ENCODE results near the gene PITX3.
A peak's percentile ranks its signal among the peaks of the same experiment; 100 is the strongest.
"Not testable (repeated sequence)": the region's sequence is repeated elsewhere in the genome, so short reads cannot be mapped to it uniquely, and the experiment has no call there.

Gene PITX3

GRCh38 chr10:102254426-102254825 lies 13.1 kb upstream of the PITX3 start:
- Histone ChIP-seq H3K27me3 (ENCODE audit: control insufficient read depth, insufficient read depth, low read length) (no peaks in the 10 kb centered on the region), H3K9me3 (ENCODE audit: control insufficient read depth, low read depth, low read length) (no peaks in the 10 kb centered on the region), H3K4me3 (ENCODE audit: low read length) (no peak overlapping the region), H3K4me1 (ENCODE audit: control insufficient read depth, low read depth, low read length) (no peaks in the 10 kb centered on the region), H3K36me3 (ENCODE audit: control insufficient read depth, low read depth, low read length) (peaks cover under 1% of the 10 kb centered on the region), H3K9ac (ENCODE audit: low read length) (no peak overlapping the region), H3K27ac (ENCODE audit: low read length) (no peak overlapping the region)

GRCh38 chr10:102252508-102252907 lies 11.2 kb upstream of the PITX3 start:
- H3K27me3 ChIP-seq (ENCODE audit: control insufficient read depth, insufficient read depth, low read length); H3K4me3 ChIP-seq (ENCODE audit: low read length); H3K36me3 ChIP-seq (ENCODE audit: control insufficient read depth, low read depth, low read length); H3K9ac ChIP-seq (ENCODE audit: low read length); H3K9me3 ChIP-seq (ENCODE audit: control insufficient read depth, low read depth, low read length); H3K4me1 ChIP-seq (ENCODE audit: control insufficient read depth, low read depth, low read length); H3K27ac ChIP-seq (ENCODE audit: low read length): not testable (repeated sequence)

DNA sequence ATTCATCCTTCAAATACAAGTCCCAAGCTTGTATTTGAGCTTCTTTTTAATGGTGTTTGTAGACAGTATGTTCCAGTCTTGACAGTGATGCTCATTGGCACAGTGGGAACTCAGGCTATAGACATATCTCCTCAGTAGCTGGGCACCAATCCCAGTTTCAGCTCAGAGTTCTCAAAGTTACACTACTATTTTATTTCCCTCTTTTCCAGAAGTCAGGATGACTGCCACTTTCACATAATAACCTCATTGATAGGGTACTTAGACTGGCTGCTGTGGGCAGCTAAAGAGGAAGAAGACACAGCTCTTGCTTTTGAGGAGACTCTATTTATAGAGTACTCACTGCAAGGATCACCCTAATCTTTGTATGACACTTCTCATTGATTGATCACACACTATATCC lies 6.4 kb upstream of the PITX3 start:
- Histone ChIP-seq H3K27ac (ENCODE audit: low read length) (no peak overlapping the region), H3K4me3 (ENCODE audit: low read length) (no peak overlapping the region), H3K27me3 (ENCODE audit: control insufficient read depth, insufficient read depth, low read length) (peaks cover 9% of the 10 kb centered on the region), H3K9me3 (ENCODE audit: control insufficient read depth, low read depth, low read length) (no peaks in the 10 kb centered on the region), H3K9ac (ENCODE audit: low read length) (no peak overlapping the region), H3K36me3 (ENCODE audit: control insufficient read depth, low read depth, low read length) (no peaks in the 10 kb centered on the region), H3K4me1 (ENCODE audit: control insufficient read depth, low read depth, low read length) (peaks cover 8% of the 10 kb centered on the region)

- Histone ChIP-seq H3K4me1 (ENCODE audit: control insufficient read depth, low read depth, low read length) (peaks cover 8% of the 10 kb centered on the region), H3K9ac (ENCODE audit: low read length) (peak overlapping the region; percentile 63), H3K4me3 (ENCODE audit: low read length) (peak overlapping the region; percentile 97), H3K27ac (ENCODE audit: low read length) (no peak overlapping the region), H3K27me3 (ENCODE audit: control insufficient read depth, insufficient read depth, low read length) (peaks cover 23% of the 10 kb centered on the region), H3K36me3 (ENCODE audit: control insufficient read depth, low read depth, low read length) (no peaks in the 10 kb centered on the region), H3K9me3 (ENCODE audit: control insufficient read depth, low read depth, low read length) (no peaks in the 10 kb centered on the region)
These were observed 4.9 kb upstream of the PITX3 start for GRCh38 chr10:102246261-102246660.

DNA sequence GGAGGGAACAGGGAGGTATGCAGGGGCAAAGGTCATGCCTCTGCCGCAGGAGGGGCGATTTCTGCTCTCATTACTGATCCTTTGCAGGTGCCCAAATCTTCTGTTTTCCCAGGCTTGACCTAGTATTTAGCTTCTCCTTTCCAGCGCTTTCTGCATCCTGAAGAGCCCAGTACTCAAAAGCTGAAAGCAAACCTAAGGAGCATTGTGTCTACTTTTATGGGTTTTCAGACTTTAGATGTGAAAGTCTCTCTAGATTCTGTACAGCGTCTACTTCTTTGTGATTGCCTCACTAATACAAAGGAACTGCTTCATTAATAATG lies 4.6 kb upstream of the PITX3 start:
- Histone ChIP-seq H3K27ac (ENCODE audit: low read length) (no peak overlapping the region), H3K4me3 (ENCODE audit: low read length) (peak overlapping the region; percentile 97), H3K4me1 (ENCODE audit: control insufficient read depth, low read depth, low read length) (peaks cover 8% of the 10 kb centered on the region), H3K9ac (ENCODE audit: low read length) (peak overlapping the region; percentile 63), H3K9me3 (ENCODE audit: control insufficient read depth, low read depth, low read length) (no peaks in the 10 kb centered on the region), H3K27me3 (ENCODE audit: control insufficient read depth, insufficient read depth, low read length) (peaks cover 27% of the 10 kb centered on the region), H3K36me3 (ENCODE audit: control insufficient read depth, low read depth, low read length) (no peaks in the 10 kb centered on the region)

- peaks cover 8% of the 10 kb centered on the region for H3K4me1 ChIP-seq (ENCODE audit: control insufficient read depth, low read depth, low read length)
These were observed 4.0 kb upstream of the PITX3 start, which contains the start of gene GBF1 for GRCh38 chr10:102245082-102245931. Gene GBF1 (plus strand): TSS chr10:102245532. CDS start chr10:102258939, 13,407 bp downstream.

DNA sequence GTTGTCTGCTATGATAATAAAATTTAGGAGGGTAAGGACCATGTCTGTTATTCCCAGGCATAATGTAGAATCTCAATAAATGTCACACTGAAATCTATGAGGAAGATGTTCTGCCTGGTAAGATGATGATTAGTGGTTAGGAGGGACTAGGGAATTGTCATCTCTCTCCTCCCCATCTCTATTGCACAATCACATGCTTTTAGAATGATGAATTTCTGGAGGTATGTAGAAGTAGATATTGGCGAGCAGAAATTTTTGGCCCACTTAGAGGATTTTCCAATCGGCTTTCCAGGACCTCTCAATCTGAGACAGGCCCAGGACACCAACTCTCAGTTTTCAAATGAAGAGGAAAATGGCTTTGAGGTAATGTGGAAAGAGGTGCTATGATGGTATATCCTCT lies 2.0 kb upstream of the PITX3 start:
- no peak overlapping the region for H3K4me3 ChIP-seq (ENCODE audit: low read length)
- H3K27ac ChIP-seq (ENCODE audit: low read length) = no peak overlapping the region
- H3K27me3 ChIP-seq (ENCODE audit: control insufficient read depth, insufficient read depth, low read length) = peaks cover 53% of the 10 kb centered on the region
- H3K9me3 ChIP-seq (ENCODE audit: control insufficient read depth, low read depth, low read length) = no peaks in the 10 kb centered on the region
- no peak overlapping the region for H3K9ac ChIP-seq (ENCODE audit: low read length)
- H3K36me3 ChIP-seq (ENCODE audit: control insufficient read depth, low read depth, low read length) = no peaks in the 10 kb centered on the region
- H3K4me1 ChIP-seq (ENCODE audit: control insufficient read depth, low read depth, low read length) = peaks cover 8% of the 10 kb centered on the region

More at GRCh38 chr10:102245082-102245931, 4.0 kb upstream of the PITX3 start, which contains the start of gene GBF1:
- H3K27me3 ChIP-seq (ENCODE audit: control insufficient read depth, insufficient read depth, low read length) = peaks cover 33% of the 10 kb centered on the region
- peak within 1 kb of the TSS; percentile 97 for H3K4me3 ChIP-seq (ENCODE audit: low read length)
- peak within 1 kb of the TSS; percentile 42 for H3K27ac ChIP-seq (ENCODE audit: low read length)
- no peaks in the 10 kb centered on the region for H3K36me3 ChIP-seq (ENCODE audit: control insufficient read depth, low read depth, low read length)
- peak within 1 kb of the TSS; percentile 63 for H3K9ac ChIP-seq (ENCODE audit: low read length)
- H3K9me3 ChIP-seq (ENCODE audit: control insufficient read depth, low read depth, low read length) = no peaks in the 10 kb centered on the region

- Histone ChIP-seq H3K27ac (ENCODE audit: low read length) (no peak overlapping the region), H3K9ac (ENCODE audit: low read length) (peak overlapping the region; percentile 38), H3K36me3 (ENCODE audit: control insufficient read depth, low read depth, low read length) (no peaks in the 10 kb centered on the region), H3K4me1 (ENCODE audit: control insufficient read depth, low read depth, low read length) (peaks cover 8% of the 10 kb centered on the region), H3K27me3 (ENCODE audit: control insufficient read depth, insufficient read depth, low read length) (peaks cover 65% of the 10 kb centered on the region), H3K9me3 (ENCODE audit: control insufficient read depth, low read depth, low read length) (no peaks in the 10 kb centered on the region), H3K4me3 (ENCODE audit: low read length) (peak overlapping the region; percentile 70)
These were observed 790 bp upstream of the PITX3 start for GRCh38 chr10:102242118-102242485.

- Histone ChIP-seq H3K9me3 (ENCODE audit: control insufficient read depth, low read depth, low read length) (no peaks in the 10 kb centered on the region), H3K27me3 (ENCODE audit: control insufficient read depth, insufficient read depth, low read length) (peaks cover 76% of the 10 kb centered on the region), H3K4me1 (ENCODE audit: control insufficient read depth, low read depth, low read length) (no peaks in the 10 kb centered on the region), H3K4me3 (ENCODE audit: low read length) (peak overlapping the region; percentile 70), H3K27ac (ENCODE audit: low read length) (no peak overlapping the region), H3K36me3 (ENCODE audit: control insufficient read depth, low read depth, low read length) (no peaks in the 10 kb centered on the region), H3K9ac (ENCODE audit: low read length) (no peak overlapping the region)
These were observed 274 bp downstream of the PITX3 start for GRCh38 chr10:102241032-102241443.

GRCh38 chr10:102240467-102241031 lies 763 bp downstream of the PITX3 start:
- Histone ChIP-seq H3K4me1 (ENCODE audit: control insufficient read depth, low read depth, low read length) (no peaks in the 10 kb centered on the region), H3K4me3 (ENCODE audit: low read length) (peak overlapping the region; percentile 70), H3K27me3 (ENCODE audit: control insufficient read depth, insufficient read depth, low read length) (peaks cover 81% of the 10 kb centered on the region)

GRCh38 chr10:102237711-102238252 lies 3.5 kb downstream of the PITX3 start:
- Histone ChIP-seq H3K27me3 (ENCODE audit: control insufficient read depth, insufficient read depth, low read length) (peaks cover 98% of the 10 kb centered on the region), H3K4me3 (ENCODE audit: low read length) (no peak overlapping the region), H3K9me3 (ENCODE audit: control insufficient read depth, low read depth, low read length) (no peaks in the 10 kb centered on the region), H3K9ac (ENCODE audit: low read length) (no peak overlapping the region), H3K36me3 (ENCODE audit: control insufficient read depth, low read depth, low read length) (no peaks in the 10 kb centered on the region), H3K4me1 (ENCODE audit: control insufficient read depth, low read depth, low read length) (no peaks in the 10 kb centered on the region), H3K27ac (ENCODE audit: low read length) (no peak overlapping the region)

More at GRCh38 chr10:102240467-102241031, 763 bp downstream of the PITX3 start:
- Histone ChIP-seq H3K36me3 (ENCODE audit: control insufficient read depth, low read depth, low read length) (no peaks in the 10 kb centered on the region), H3K9me3 (ENCODE audit: control insufficient read depth, low read depth, low read length) (no peaks in the 10 kb centered on the region), H3K9ac (ENCODE audit: low read length) (no peak overlapping the region), H3K27ac (ENCODE audit: low read length) (no peak overlapping the region)

All from iPS-18a (cell line).